IPS-NIHi7 (cell line): ENCODE data around the gene PXMP2.
"Not testable (repeated sequence)": the region's sequence is repeated elsewhere in the genome, so short reads cannot be mapped to it uniquely, and the experiment has no call there.

Source experiments
- DNase-seq: peaks from one replicate; pipeline ENCODE4 v3.0.0; 2012; ENCODE audit warnings: mixed read lengths; ENCODE audit errors: extremely low spot score

Gene PXMP2

GRCh38 chr12:132753670-132754069 lies 66.3 kb downstream of the PXMP2 start:
- DNase-seq = not testable (repeated sequence)

GRCh38 chr12:132754160-132754932 lies 67.0 kb downstream of the PXMP2 start:
- no peak for DNase-seq
